CD4-positive, alpha-beta T cell treated with Interleukin-12 subunit alpha and Interleukin-12 subunit beta, for 1 hour (primary cell): ENCODE measurements around the gene ENOSF1.

Experiments
- DNase-seq: peaks from one replicate; pipeline ENCODE4 v3.0.0-alpha.2; 2020

ENOSF1 gene

GRCh38 chr18:629269-630150 is 82.9 kb downstream of the ENOSF1 start:
- no peak for DNase-seq

- no peak for DNase-seq
Observed at GRCh38 chr18:627231-627630, 85.2 kb downstream of the ENOSF1 start.

- DNase-seq = peak; percentile 61
Observed at GRCh38 chr18:623761-624620, 88.4 kb downstream of the ENOSF1 start.

GRCh38 chr18:622289-622688 is 90.1 kb downstream of the ENOSF1 start:
- DNase-seq = no peak

GRCh38 chr18:621291-622043 is 91.0 kb downstream of the ENOSF1 start:
- no peak for DNase-seq
